Lung (tissue), 12 donors: Measurements from ENCODE around the gene KSR1. TPM values are rescaled to one million over a fixed set of nuclear protein-coding genes. Genes with fewer than 3 reads are reported as not detected.

ENCODE experiments used
- ATAC-seq: fragments of 200-7000 bp; cut with Tn5 transposase; one replicate; pipeline ENCODE4 v1.9.1; 2020; ENCODE audit warnings: moderate number of reproducible peaks; ENCODE audit not compliant: insufficient read depth, low FRiP score
- DNase-seq, 3 donors: peaks; one replicate each; pipeline ENCODE4 v3.0.0-alpha.2; 2013 to 2017
- H3K27ac ChIP-seq, 2 donors: one replicate each; pipeline ENCODE4 v1.5.1; 2013; ENCODE audit warnings: mild to moderate bottlenecking in 2 of 2, moderate library complexity in 2 of 2, control low read depth in 1 of 2, inconsistent platforms in 1 of 2, low read depth in 1 of 2, low read length in 1 of 2
- H3K27me3 ChIP-seq, 3 donors: one replicate each; pipeline ENCODE4 v1.5.1; 2013; ENCODE audit warnings: low read length in 2 of 3; ENCODE audit not compliant: control insufficient read depth in 3 of 3, insufficient read depth in 3 of 3
- H3K36me3 ChIP-seq, 4 donors: one replicate each; pipeline ENCODE4 v1.5.1; 2013; ENCODE audit warnings: low read length in 4 of 4, mild to moderate bottlenecking in 1 of 4, moderate library complexity in 1 of 4; ENCODE audit not compliant: control insufficient read depth in 4 of 4, insufficient read depth in 4 of 4
- H3K4me1 ChIP-seq, 5 donors: one replicate each; pipeline ENCODE4 v1.5.1; 2013; ENCODE audit warnings: low read length in 5 of 5, mild to moderate bottlenecking in 2 of 5, moderate library complexity in 1 of 5; ENCODE audit not compliant: control insufficient read depth in 5 of 5, insufficient read depth in 5 of 5
- H3K4me3 ChIP-seq: one replicate; pipeline ENCODE4 v1.5.1; 2013; ENCODE audit warnings: mild to moderate bottlenecking, control low read depth, moderate library complexity
- H3K9ac ChIP-seq, 2 donors: one replicate each; pipeline ENCODE4 v1.5.1; 2013; ENCODE audit warnings: low read length in 2 of 2, control low read depth in 1 of 2; ENCODE audit not compliant: insufficient read depth in 1 of 2
- H3K9me3 ChIP-seq, 4 donors: one replicate each; pipeline ENCODE4 v1.5.1; 2013; ENCODE audit warnings: low read length in 3 of 4, mild to moderate bottlenecking in 1 of 4, moderate library complexity in 1 of 4; ENCODE audit not compliant: control insufficient read depth in 4 of 4, insufficient read depth in 3 of 4
- WGBS, 2 donors: extraction: QIAGEN DNeasy Blood & Tissue Kit; methylation state at CpG; one replicate each; pipeline ENCODE4 v1.1.7; 2013; 5-methylcytosine and 5-hydroxymethylcytosine counted together
- polyA plus RNA-seq, 2 donors: library from polyadenylated mRNA; stranded (reverse); fragments of 200-250 nt; gene quantifications; one replicate each; pipeline ENCODE4 v1.2.1, GENCODE V29; 2013
- total RNA-seq, 2 donors: library from RNA; depleted of rRNA in 1 of 2; stranded (reverse); fragments of >200 nt in 1 of 2; gene quantifications; one replicate each; pipeline ENCODE4 v1.2.1, GENCODE V29; 2014 to 2021
- TF ChIP-seq, protein P1 (sequence below): IDR thresholded peaks from 2 replicates; pipeline ENCODE4 v1.5.1; 2012; ENCODE audit warnings: mild to moderate bottlenecking; ENCODE audit errors: control extremely low read depth, extremely low read depth
- donor health status: control.
- donor health status: control.
- donor health status: Bipolar disorder and iron deficiency.
- donor health status: healthy.
- donor health status: DM: yes; HTN: yes; CAD: no.

The KSR1 gene
- total and polyA plus RNA-seq, 4 donors, result 26.8 to 70.0 (median 42.3) TPM

DNA sequence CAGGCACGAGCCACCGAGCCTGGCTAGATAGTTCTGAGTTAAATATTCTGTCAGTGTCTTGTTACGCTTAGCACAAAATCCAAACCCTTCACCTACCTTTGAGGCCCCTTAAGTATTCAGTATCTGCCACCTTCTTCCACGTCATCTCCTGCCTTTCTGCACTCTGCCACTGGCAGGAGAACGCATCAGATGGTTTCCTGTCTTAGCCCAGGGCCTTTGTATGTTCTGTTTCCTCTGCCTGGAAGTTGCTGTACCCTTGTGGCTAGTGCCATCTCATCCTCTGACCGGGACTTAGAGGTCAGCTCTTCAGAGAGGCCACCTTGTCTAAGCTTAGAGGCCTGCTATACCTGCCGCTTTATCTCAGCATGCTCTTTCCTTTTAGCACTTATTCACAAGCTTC is 107.3 kb downstream of the KSR1 start:
- Histone ChIP-seq H3K9ac (no peak overlapping the region), H3K9me3 (no peaks in the 10 kb centered on the region), H3K27ac (peak overlapping the region in 1 of 2 donors; percentile 65), H3K27me3 (no peaks in the 10 kb centered on the region), H3K4me1 (peaks cover 0 to 33% (median 19%) of the 10 kb centered on the region in 5 donors), H3K4me3 (no peak overlapping the region), H3K36me3 (peaks cover 0 to 4% (median 1%) of the 10 kb centered on the region in 4 donors)
- TF ChIP-seq, protein P1, sequence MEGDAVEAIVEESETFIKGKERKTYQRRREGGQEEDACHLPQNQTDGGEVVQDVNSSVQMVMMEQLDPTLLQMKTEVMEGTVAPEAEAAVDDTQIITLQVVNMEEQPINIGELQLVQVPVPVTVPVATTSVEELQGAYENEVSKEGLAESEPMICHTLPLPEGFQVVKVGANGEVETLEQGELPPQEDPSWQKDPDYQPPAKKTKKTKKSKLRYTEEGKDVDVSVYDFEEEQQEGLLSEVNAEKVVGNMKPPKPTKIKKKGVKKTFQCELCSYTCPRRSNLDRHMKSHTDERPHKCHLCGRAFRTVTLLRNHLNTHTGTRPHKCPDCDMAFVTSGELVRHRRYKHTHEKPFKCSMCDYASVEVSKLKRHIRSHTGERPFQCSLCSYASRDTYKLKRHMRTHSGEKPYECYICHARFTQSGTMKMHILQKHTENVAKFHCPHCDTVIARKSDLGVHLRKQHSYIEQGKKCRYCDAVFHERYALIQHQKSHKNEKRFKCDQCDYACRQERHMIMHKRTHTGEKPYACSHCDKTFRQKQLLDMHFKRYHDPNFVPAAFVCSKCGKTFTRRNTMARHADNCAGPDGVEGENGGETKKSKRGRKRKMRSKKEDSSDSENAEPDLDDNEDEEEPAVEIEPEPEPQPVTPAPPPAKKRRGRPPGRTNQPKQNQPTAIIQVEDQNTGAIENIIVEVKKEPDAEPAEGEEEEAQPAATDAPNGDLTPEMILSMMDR, result no peak
- ATAC-seq (no peak), DNase-seq (no peak)
- WGBS, 2 donors, result 64 to 80% methylated on average over 7 of the region's 7 CpGs

DNA sequence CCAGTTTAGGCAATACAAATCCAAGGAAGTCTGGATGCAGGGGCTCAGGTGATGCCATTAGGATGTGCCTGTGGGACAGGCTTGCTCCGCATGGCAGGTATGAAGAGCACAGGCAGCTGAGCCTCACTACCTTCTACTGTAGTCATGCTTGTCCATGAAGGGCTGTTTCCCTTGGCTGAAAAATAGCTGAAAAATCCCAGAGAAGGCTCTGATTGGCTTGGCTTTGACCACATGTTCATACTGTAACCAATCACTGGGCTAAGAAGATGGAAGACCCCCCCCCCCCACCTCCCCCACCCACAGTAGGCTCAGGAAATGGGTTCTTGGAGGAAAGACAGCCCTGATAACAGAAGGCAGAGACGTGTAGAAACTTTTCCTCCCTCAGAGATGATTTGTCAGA is 108.2 kb downstream of the KSR1 start:
- H3K9me3 ChIP-seq, result no peaks in the 10 kb centered on the region
- 63 to 71% methylated on average over 2 of the region's 2 CpGs for WGBS, 2 donors
- peaks cover 0 to 4% (median 1%) of the 10 kb centered on the region in 4 donors for H3K36me3 ChIP-seq
- no peak overlapping the region for H3K4me3 ChIP-seq
- no peaks in the 10 kb centered on the region for H3K27me3 ChIP-seq
- peaks cover 0 to 28% (median 11%) of the 10 kb centered on the region in 5 donors for H3K4me1 ChIP-seq
- H3K9ac ChIP-seq, result no peak overlapping the region
- DNase-seq (no peak), ATAC-seq (no peak)
- TF ChIP-seq, protein P1, result no peak
- no peak overlapping the region for H3K27ac ChIP-seq

DNA sequence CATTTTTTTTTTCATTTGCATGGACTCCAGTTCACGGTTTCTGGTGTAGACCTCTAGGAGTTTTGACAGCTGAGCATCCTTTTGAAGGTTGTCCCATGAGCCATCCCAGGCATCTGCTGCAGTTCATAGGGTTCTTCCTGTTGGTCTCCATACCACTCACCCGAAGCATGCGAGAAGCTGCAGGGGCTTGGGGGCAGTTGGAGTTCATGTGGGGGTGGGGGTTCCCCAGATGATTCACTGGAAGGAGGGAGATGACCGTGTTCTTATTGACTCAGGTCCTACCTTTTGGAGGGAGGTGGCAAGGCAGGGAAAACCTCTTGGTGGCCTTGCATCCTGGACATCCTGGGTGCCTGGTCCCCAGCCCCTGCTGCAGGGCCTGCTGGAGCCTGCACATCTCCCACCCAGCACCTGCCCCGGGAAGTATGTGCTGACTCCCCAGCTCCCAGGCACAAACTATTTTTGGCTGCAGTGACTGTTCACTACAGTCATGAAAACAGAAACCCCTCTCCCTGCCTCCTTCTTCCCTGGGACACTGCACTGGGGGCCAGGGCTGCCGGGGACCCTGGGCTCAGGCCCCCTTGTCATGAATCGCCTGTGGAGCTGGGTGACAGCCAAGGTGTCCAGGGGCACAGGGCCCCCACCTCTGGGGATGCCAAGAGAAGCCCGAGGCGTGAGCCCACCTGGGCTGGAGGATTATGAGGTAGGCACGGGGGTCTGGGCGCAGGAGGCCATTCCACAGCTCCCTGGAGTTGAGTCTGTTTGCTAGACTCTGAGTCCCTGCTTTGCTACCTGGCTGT is 109.8 kb downstream of the KSR1 start:
- no peak for DNase-seq
- TF ChIP-seq, protein P1, result no peak
- WGBS, 2 donors, result 87 to 89% methylated on average over 10 to 11 of the region's 11 CpGs
- ATAC-seq, result no peak
- H3K9ac ChIP-seq, result no peak overlapping the region
- H3K9me3 ChIP-seq, result no peaks in the 10 kb centered on the region
- H3K4me3 ChIP-seq, result no peak overlapping the region
- peaks cover 0 to 20% (median 11%) of the 10 kb centered on the region in 5 donors for H3K4me1 ChIP-seq
- H3K36me3 ChIP-seq, result peaks cover 0 to 4% (median 1%) of the 10 kb centered on the region in 4 donors
- H3K27ac ChIP-seq, result peak overlapping the region; percentile 7 to 18
- no peaks in the 10 kb centered on the region for H3K27me3 ChIP-seq
